GM10266 (cell line): ENCODE results near the gene ZNF236.

ENCODE experiments used
- DNase-seq: peaks from one replicate; pipeline ENCODE4 v3.0.0; 2012; ENCODE audit errors: extremely low spot score
- CTCF ChIP-seq: IDR thresholded peaks from 2 replicates; pipeline ENCODE4 v1.5.1; 2012; ENCODE audit warnings: mild to moderate bottlenecking, low read depth; ENCODE audit not compliant: control insufficient read depth, insufficient read depth; ENCODE audit errors: missing control alignments

ZNF236 gene

GRCh38 chr18:76932026-76932819 lies 109.9 kb downstream of the ZNF236 start:
- no peak for DNase-seq
- no peak for TF ChIP-seq CTCF

- DNase-seq, result no peak
- no peak for TF ChIP-seq CTCF
Observed at GRCh38 chr18:76935722-76936337, 113.5 kb downstream of the ZNF236 start.

- no peak for TF ChIP-seq CTCF
- no peak for DNase-seq
Observed at GRCh38 chr18:76936877-76937276, 114.5 kb downstream of the ZNF236 start.

- TF ChIP-seq CTCF, result no peak
- no peak for DNase-seq
Observed at GRCh38 chr18:76937597-76937996, 115.2 kb downstream of the ZNF236 start.

GRCh38 chr18:76938619-76939018 lies 116.3 kb downstream of the ZNF236 start:
- no peak for DNase-seq
- no peak for TF ChIP-seq CTCF

- no peak for DNase-seq
- no peak for TF ChIP-seq CTCF
Observed at GRCh38 chr18:76941284-76941683, 118.9 kb downstream of the ZNF236 start.
